SIG-M5 treated with dmso at 0.1 percent for 504 hours (cell line): Measurements from ENCODE around the gene SLC25A42.
A peak's percentile ranks its signal among the peaks of the same experiment; 100 is the strongest.
"Not testable (repeated sequence)": the region's sequence is repeated elsewhere in the genome, so short reads cannot be mapped to it uniquely, and the experiment has no call there.

ENCODE experiments used
- DNase-seq: peaks from one replicate; lab custom pipeline; 2025; ENCODE audit not compliant: unreplicated experiment; lab: John Stamatoyannopoulos, UW

Gene SLC25A42

DNA sequence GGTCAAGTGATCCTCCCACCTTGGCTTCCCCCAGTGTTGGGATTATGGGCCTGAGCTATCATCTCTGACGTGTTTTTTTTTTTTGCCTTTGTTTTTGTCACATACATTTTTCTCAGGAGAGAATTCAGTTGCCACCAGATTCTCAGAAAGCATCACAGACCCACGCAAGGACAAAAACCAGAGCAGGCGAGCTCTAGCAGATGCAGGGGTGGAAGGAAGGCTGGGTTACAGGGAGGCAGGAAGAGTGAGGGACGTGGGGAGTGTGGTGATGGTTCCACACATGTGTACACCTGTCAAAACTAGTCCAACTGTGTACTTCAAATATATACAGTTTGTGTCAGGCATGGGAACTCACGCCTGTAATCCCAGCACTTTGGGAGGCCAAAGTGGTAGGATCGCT lies 70.2 kb downstream of the SLC25A42 start:
- no peak for DNase-seq

DNA sequence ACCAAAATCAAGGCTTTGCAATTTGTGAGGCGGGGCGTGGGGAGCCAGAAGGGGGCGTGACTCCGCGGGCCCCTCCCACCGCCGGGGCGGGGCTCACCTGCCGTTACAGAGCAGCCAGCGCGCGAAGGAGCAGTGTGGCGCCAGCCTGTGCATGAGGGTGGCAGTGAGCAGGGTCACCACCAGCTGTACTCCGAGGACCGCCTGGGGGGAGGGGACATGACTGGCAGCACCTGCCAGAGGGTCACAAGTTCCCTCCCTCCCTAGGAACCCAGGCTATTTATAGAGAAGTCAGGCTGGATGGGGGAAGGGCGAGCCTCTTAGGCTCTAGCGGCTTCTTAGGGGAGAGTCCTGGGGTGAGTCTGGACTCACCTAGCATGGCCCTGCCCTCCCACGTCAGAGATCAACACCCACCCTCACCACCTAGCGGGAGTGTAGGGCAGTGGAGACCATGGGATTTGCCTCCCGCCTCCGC lies 70.9 kb downstream of the SLC25A42 start:
- no peak for DNase-seq

DNA sequence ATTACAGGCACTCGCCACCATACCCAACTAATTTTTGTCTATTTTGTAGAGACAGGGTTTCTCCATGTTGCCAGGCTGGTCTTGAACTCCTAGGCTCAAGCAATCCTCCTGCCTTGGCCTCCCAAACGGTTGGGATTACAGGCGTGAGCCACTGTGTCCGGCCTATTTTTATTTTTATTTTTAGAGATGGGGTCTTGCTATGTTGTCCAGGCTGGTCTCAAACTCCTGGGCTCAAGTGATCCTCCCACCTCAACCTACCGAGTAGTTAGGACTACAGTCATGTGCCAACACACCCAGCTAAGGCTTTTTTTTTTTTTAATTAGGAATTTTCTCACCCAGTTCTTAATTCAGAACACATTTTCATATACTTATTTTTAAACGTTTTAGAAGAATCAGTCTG lies 71.9 kb downstream of the SLC25A42 start:
- DNase-seq: not testable (repeated sequence)

DNA sequence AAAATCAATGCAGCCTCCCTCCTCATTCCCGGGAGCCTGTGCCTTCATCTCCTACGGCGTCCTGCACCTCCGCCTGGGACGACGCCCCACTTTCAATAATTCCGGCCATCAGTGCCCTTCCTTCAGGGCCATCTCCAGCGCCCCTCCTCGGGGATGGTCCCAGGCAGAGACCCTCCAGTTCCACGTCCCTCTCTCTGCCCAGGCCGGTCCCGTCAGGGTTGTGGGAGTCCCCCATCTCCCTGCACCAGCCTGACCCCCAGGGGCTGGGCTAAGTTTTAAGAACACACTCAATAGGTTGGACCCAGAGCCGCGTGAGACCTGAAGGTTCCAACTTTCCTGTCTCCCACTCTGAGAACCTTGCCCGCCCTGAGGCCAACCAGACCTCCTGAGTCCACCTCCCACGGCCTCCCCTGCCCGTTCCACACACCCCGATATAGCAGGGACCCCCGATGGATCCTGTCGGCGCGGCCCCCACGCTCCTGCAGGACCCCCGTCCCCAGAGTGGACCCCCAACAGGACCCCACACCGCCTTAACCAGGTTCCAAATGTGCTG lies 73.8 kb downstream of the SLC25A42 start:
- DNase-seq: no peak

DNA sequence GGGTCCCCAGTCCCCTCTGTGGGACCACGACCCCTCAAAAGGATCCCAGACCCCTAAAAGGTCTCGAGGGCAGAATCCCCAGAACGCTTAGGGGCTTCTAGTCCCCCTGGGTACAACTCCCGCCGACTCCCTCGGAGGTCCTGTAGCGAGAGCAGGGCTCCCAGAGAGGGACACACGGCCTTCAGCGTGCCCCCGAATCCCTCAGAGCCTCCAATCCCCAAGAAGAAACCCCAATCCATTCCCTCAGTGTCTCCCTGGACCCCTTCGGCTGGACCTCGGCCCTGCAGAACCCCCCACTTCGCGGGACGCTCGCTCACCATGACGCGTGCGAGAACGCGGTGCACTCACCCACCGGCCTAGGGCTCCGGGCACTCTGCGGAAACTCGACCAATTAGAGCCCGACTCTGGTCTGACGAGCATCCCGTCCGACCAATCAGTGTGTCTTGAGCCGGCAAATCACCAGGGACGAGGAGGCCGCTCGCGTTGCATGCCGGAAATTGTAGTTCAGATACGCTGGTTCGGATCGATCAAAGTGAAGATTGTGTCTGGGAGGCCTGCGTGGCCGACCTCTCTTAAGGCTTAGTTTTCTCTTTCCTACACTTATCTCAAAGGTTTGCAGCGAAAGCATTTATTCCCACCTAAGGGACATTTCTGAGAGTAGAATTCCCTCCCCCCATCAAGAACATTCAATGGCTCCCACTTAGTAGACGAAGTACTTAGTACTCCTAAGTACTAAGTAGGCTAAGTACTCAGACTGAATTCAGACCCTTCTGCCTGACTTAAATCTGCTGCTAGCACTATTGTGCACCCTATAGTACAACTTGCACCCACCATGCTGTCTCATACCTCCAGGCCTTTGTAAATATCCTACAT lies 74.6 kb downstream of the SLC25A42 start, which contains the start of gene TMEM161A:
TSS of gene TMEM161A (minus strand) at position 370 of the 873 bp plus-strand sequence. CDS start at position 320, 50 bp downstream.
- DNase-seq: peak; percentile 96

DNA sequence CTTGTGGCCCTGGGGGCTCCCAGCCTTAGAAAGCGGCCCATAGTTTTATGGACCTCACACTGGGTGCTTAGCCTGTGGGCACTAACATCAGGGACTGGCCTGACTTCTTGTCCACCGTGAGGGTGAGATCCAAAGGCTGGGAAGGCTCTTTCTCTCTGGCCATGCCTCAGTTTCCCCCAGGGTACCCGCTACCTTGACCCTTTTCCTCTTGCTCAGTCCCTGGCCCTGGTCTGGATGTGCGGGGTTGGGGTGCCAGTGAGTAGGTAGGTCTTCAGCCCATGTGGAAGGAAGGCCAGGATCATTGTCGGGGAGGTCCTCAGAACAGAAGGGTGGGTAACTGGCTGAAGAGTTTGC lies 76.1 kb downstream of the SLC25A42 start:
- DNase-seq: no peak

- no peak for DNase-seq
Measured at GRCh38 chr19:19140476-19140875, 76.7 kb downstream of the SLC25A42 start.

DNA sequence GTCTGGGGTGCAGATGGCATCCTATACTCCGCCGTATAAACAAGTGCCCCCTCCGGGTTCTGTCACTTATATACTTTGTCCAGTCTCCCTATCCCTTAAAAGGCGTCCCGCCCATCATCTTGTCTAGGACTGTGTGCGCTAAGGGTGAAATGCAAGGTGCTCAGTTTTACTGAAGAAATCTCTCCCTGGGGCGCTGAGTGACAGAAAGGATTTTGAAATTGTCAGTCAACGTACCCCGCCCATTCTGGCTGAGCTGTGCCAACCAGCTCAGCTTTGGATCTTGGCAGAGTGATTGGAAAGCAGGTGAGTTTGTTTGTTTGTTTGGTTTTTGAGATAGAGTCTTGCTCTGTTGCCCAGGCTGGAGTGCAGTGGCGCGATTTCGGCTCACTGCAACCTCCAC lies 78.6 kb downstream of the SLC25A42 start:
- DNase-seq: no peak

GRCh38 chr19:19145281-19145680 lies 81.5 kb downstream of the SLC25A42 start:
- no peak for DNase-seq

DNA sequence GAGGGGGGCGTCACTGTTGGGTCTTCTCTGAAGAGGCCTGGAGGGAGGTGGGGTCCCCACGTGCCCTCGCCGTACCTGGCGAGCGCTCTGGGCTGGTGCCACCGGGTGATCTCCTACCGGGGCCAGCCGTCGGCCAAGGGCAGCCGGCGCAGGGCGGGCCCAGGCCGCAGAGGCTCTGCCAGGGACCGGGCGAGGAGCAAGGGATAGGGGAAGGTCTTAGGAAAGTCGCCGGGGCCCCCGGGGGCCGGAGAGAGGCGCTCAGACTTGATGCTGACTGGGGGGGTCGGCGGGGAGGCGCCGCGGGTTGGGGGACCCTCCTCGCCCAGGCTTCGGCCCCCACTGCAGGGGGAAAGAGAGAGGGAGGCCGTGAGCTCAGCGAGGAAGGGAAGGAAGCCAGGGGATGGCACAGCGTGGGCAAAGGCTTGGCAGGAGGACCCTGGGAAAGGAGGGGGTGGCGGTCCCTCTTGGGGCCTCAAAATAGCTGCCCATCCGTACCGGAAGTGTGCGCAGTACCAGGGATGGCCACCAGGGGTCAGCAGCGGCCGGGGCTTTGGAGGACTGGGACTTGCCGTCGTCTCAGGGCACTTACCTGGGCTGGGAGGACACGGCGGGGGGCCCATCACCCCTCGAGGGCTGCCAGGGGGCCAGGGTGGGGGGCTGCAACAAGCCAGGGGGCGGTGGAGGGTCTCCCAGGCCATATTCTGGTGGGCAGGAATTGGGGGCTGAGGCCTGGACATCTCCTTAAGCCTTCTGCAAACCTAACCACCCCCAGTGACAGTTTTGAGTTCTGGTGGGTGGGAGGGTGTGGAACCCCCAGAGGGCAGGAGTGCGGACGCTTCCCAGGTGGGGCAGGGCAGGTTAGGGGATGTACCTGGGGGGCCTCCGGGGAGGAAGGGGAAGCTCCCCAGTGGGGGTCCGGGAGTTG lies 82.2 kb downstream of the SLC25A42 start:
- peak; percentile 35 for DNase-seq

DNA sequence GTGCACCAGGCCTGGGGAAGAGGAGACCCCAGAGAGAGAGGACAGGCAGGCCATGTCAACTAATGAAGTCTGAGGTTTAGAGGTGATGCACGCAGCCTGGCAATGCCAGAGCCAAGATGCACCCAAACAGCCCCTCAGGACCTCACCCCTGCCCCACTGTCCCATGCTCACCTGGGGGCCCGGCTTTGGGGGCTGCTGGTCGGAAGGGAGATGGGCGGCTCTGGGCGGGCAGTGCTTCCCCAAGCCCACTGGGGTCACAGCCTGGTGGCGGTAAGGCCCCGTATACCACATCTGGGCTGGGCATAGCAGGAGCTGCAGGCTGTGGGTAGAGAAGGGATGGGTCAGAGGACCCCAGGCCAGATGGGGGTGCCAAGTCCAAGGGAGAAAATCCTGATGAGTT lies 83.1 kb downstream of the SLC25A42 start:
- DNase-seq: no peak

DNA sequence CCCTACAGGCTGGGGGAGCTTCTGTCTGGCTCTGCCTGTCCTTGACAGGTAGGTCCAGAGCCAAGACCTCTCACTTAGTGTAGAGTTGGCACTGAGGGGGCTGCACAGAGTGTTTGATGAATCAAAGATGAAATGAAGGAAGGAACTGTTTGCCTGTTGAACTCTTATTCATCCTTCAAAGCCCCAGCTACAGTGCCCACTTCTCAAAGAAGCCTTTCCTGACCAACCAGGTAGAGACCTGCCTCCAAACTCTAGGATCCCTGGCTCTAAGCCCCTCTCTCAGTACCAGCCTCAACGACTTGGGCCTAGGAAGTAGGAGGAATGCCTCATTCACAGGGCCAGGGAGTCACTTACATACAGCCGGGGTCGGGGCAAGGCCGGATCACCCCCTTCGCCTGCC lies 83.5 kb downstream of the SLC25A42 start:
- DNase-seq: no peak

- DNase-seq: not testable (repeated sequence)
Measured at GRCh38 chr19:19148504-19148903, 84.7 kb downstream of the SLC25A42 start.

GRCh38 chr19:19149435-19149834 lies 85.6 kb downstream of the SLC25A42 start:
- DNase-seq: no peak

- no peak for DNase-seq
Measured at GRCh38 chr19:19151418-19151817, 87.6 kb downstream of the SLC25A42 start.

- DNase-seq: no peak
Measured at GRCh38 chr19:19152668-19153384, 89.0 kb downstream of the SLC25A42 start.

DNA sequence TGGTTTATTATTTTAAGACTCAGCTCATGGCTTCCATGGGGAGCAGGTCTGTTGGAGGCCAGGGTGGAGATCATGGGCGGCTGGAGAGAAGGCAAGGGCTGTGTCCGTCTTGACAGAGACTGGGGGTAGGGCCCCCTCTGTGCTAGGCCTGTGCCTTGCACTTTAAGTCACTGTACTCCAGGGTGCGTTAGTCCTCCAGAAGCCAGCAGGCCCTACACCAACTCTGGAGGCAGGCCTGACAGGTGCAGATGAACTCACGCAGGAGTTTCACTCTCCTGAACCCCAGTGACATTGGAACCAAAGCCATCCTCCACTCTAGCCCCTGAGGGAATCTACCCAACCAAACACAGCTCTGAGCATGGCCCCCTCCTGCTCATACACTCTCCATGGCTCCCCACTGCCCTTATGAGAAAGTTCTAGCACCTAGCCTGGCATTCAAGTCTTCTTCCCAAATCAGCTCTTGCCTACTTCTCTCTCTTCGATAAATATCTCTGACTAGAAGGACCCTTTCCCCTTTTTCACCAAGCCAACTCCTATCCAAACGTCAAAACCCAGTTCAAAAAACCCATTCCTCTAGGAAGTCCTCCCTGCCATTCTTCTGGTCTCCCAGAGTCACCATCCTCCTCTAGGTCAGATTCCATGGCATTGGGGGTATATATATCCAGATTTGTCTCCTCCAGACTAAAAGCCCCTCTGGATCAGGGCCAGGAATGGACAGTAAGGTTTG lies 91.1 kb downstream of the SLC25A42 start:
- no peak for DNase-seq

DNA sequence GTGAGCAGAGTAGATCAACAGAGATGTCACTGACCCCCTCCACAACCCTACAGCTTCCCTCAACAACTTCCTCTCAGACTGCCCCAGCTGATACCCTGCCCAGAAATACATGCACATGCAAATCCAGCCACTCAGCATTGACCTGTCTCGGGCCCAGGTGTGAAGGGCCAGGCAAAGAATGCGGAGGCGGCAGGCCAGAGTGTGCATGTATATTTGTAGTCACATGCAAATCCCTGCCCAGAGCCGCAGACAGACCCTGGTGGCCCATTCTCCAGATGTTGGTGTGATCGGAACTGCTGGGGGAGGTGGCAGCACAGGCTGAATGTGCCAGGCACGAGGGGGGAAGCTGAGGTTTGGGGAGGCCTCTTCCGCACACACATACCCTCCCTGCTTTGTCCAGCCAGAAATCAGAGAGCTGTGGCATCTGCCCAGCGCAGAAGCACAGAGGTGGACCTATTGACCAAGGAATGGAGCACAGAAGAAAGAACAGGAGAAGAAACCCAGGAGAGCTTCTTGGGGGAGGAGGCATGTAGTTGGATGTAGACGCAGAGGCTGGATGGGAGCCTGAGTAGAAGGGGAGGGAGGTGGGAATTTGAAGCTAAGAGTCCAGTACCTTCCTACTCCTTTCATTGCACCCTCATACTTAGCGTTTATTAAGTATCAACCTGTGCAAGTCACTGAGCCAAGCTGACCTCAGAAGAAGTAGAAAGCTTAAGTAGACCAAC lies 91.9 kb downstream of the SLC25A42 start:
- no peak for DNase-seq

DNA sequence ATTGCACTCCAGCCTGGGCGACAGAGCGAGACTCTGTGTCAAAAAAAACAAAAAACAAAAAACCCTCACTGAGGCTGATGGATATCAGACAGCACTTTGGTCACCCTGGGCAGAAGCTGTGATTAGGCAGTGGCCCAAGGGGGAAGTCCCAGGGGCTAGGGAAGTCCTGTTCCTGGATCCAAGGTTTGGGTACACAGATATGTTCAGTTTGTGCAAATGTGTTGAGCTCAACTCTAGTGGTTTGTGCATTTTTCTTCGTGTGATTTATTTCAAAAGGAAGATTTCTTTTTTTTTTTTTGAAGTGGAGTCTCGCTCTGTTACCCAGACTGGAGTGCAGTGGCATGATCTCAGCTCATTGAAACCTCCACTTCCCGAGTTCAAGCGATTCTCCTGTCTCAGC lies 94.0 kb downstream of the SLC25A42 start:
- DNase-seq: no peak
